HepG2 (cell line): Measurements from ENCODE around the gene FBXL7. TPM values are rescaled to one million over a fixed set of nuclear protein-coding genes. Genes with fewer than 3 reads are reported as not detected.

Experiments used
- ATAC-seq: fragments of 200-7000 bp; cut with Tn5 transposase; 3 replicates; pipeline ENCODE4 v1.9.1; 2020; ENCODE audit warnings: mild to moderate bottlenecking, moderate library complexity
- BruUV-seq: library from RNA; stranded (reverse); fragments of 400-500 nt; replicated peaks from 2 replicates; lab custom pipeline; 2021; lab: Mats Ljungman, UMichigan
- CTCF ChIA-PET: fragments of 300-600 bp; formaldehyde crosslinking; extraction: SDS; loops from one replicate; lab custom pipeline; 2021; ENCODE audit warnings: low total read pairs, inconsistent platforms, low intra/inter-chr PET ratio; lab: Yijun Ruan, JAX
- POLR2A ChIA-PET: fragments of 350-600 bp; sonication (Branson Sonifier 250); formaldehyde crosslinking; loops from one replicate; lab custom pipeline; 2020; ENCODE audit warnings: antibody characterized with exemption, inconsistent platforms; lab: Yijun Ruan, JAX
- DNase-seq: peaks from one replicate; pipeline ENCODE4 v3.0.0-alpha.2; 2015; ENCODE audit warnings: low spot score
- FAIRE-seq: peaks from 3 replicates; lab custom pipeline; 2011; peaks lifted over from hg19 to GRCh38; lab: Jason Lieb, UNC
- H2AFZ ChIP-seq: one replicate; pipeline ENCODE4 v1.6.1; 2011; ENCODE audit warnings: low read length, inconsistent platforms
- H3K27ac ChIP-seq: fragments of 300-600 bp; 3 replicates; pipeline ENCODE4 v1.8.0; 2011; ENCODE audit warnings: mixed run types, mild to moderate bottlenecking, mixed read lengths, low read length, inconsistent platforms; ENCODE audit not compliant: insufficient read depth; ENCODE audit errors: extremely low read length
- H3K27me3 ChIP-seq, 2 experiments: fragments of 200-600 bp in 1 of 2; 2 replicates in 1 of 2; 3 replicates in 1 of 2; pipeline versions ENCODE4 v1.6.0 to v1.8.0; 2011; ENCODE audit warnings: low read length in 2 of 2, mild to moderate bottlenecking in 2 of 2, moderate library complexity in 2 of 2, inconsistent platforms in 1 of 2; ENCODE audit not compliant: insufficient read depth in 2 of 2, control insufficient read depth in 1 of 2
- H3K36me3 ChIP-seq, 2 experiments: fragments of 200-600 bp in 1 of 2; replicated peaks in 1 of 2; 2 replicates in 1 of 2; 3 replicates in 1 of 2; pipeline versions ENCODE4 v1.5.1 to v1.8.0; 2011; ENCODE audit warnings: low read length in 2 of 2, inconsistent platforms in 1 of 2; ENCODE audit not compliant: insufficient read depth in 2 of 2, control insufficient read depth in 1 of 2
- H3K4me1 ChIP-seq: 2 replicates; pipeline ENCODE4 v1.5.1; 2012; ENCODE audit warnings: low read length, inconsistent platforms; ENCODE audit not compliant: insufficient read depth
- H3K4me2 ChIP-seq: 2 replicates; pipeline ENCODE4 v1.6.0; 2011; ENCODE audit warnings: low read depth, low read length, inconsistent platforms
- H3K4me3 ChIP-seq, 3 experiments: fragments of 200-600 bp in 1 of 3; sonication (generic), shearing (Covaris generic) in 1 of 3; replicated peaks in 1 of 3; 2 replicates each; pipeline ENCODE4 v1.5.1; 2011 to 2016; ENCODE audit warnings: low read length in 3 of 3, inconsistent platforms in 2 of 3, low read depth in 2 of 3, mild to moderate bottlenecking in 2 of 3, control low read depth in 1 of 3, mixed read lengths in 1 of 3; ENCODE audit not compliant: insufficient read depth in 1 of 3
- H3K79me2 ChIP-seq: one replicate; pipeline ENCODE4 v1.6.1; 2011; ENCODE audit warnings: low read length, inconsistent platforms; ENCODE audit not compliant: insufficient read depth
- H3K9ac ChIP-seq: 2 replicates; pipeline ENCODE4 v1.6.0; 2011; ENCODE audit warnings: mild to moderate bottlenecking, low read depth, low read length, inconsistent platforms; ENCODE audit not compliant: insufficient read depth
- H3K9me3 ChIP-seq: 2 replicates; pipeline ENCODE4 v1.5.1; 2012; ENCODE audit warnings: mild to moderate bottlenecking, low read length
- H4K20me1 ChIP-seq: 2 replicates; pipeline ENCODE4 v1.6.0; 2011; ENCODE audit warnings: inconsistent platforms, mild to moderate bottlenecking, low read length, moderate library complexity; ENCODE audit not compliant: insufficient read depth
- CREB1 ChIP-seq, 2 experiments: fragments of 450-650 bp in 1 of 2; IDR thresholded peaks; 2 replicates each; pipeline ENCODE4 v1.6.1; 2016 to 2017; ENCODE audit warnings: control low read depth in 1 of 2, mild to moderate bottlenecking in 1 of 2, missing compliant biosample characterization in 1 of 2, missing genetic modification characterization in 1 of 2
- EZH2 ChIP-seq: conservative IDR thresholded peaks from 2 replicates; pipeline ENCODE4 v1.6.1; 2012; ENCODE audit warnings: mild to moderate bottlenecking, low read depth, low read length, moderate library complexity
- RAD51 ChIP-seq: fragments of 450-650 bp; IDR thresholded peaks from 2 replicates; pipeline ENCODE4 v1.6.1; 2016; ENCODE audit warnings: borderline replicate concordance
- SOX6 ChIP-seq, 2 experiments: fragments of 450-650 bp in 1 of 2; sonication (generic) in 1 of 2; formaldehyde crosslinking in 1 of 2; IDR thresholded peaks; 2 replicates each; pipeline versions ENCODE4 v1.4.0 to v1.6.1; 2017 to 2020; ENCODE audit warnings: antibody characterized with exemption in 1 of 2, mild to moderate bottlenecking in 1 of 2, missing genetic modification reagents in 1 of 2
- ZNF3 ChIP-seq: IDR thresholded peaks from 2 replicates; pipeline ENCODE4 v1.7.0; 2017; ENCODE audit warnings: inconsistent platforms
- ZNF564 ChIP-seq: sonication (generic); formaldehyde crosslinking; IDR thresholded peaks from 2 replicates; pipeline ENCODE4 v1.8.1; 2023; ENCODE audit warnings: mild to moderate bottlenecking, missing genetic modification reagents
- WGBS: methylation state at CpG from one replicate; pipeline ENCODE4 v1.1.6; 2017; ENCODE audit warnings: low lambda C conversion rate; 5-methylcytosine and 5-hydroxymethylcytosine counted together
- in situ Hi-C: cut with HindIII; loops from 2 replicates; pipeline ENCODE4 v1.10.0; 2017; ENCODE audit warnings: low pct_unique_long_range_greater_than_20kb; ENCODE audit not compliant: extremely low pct_ligation_motif_present
- intact Hi-C: fragments of 100-400 bp; cut with micrococcal nuclease; formaldehyde crosslinking; loops from one replicate; pipeline ENCODE4 v1.10.0; 2022; ENCODE audit not compliant: unreplicated experiment
- polyA plus RNA-seq, 8 experiments: library from polyadenylated mRNA; depleted of rRNA in 3 of 8; stranded (reverse) in 7 of 8; unstranded in 1 of 8; fragments of >200 nt; fragmentation: Illumina TruSeq in 4 of 8; extraction: Trizol in 4 of 8; gene quantifications; 2 replicates each; pipeline versions ENCODE4 v1.2.1 to v1.2.3, GENCODE V29; 2011 to 2016; ENCODE audit warnings: low read depth in 4 of 8, missing spikeins in 1 of 8, mixed read lengths in 1 of 8; ENCODE audit not compliant: insufficient read depth in 1 of 8
- total RNA-seq, 5 experiments: library from RNA; depleted of rRNA; stranded (reverse); fragments of >200 nt; fragmentation: Illumina TruSeq; extraction: Trizol; gene quantifications; 2 replicates each; pipeline ENCODE4 v1.2.3, GENCODE V29; 2016; ENCODE audit warnings: low read depth in 1 of 5
- TF ChIP-seq, protein P1 (sequence below), 2 experiments: sonication (generic) in 1 of 2; formaldehyde crosslinking in 1 of 2; IDR thresholded peaks; 2 replicates each; pipeline versions ENCODE4 v1.5.1 to v1.6.1; 2011 to 2020; ENCODE audit warnings: borderline replicate concordance in 1 of 2, low read depth in 1 of 2, low read length in 1 of 2, mild to moderate bottlenecking in 1 of 2, missing genetic modification reagents in 1 of 2, moderate library complexity in 1 of 2

Gene FBXL7
- total and polyA plus RNA-seq, 2 of the 13 experiments (the other 11 are each of a cell fraction or from before 2014, with no cell fraction given) = 0.07 TPM; not detected in 1

DNA sequence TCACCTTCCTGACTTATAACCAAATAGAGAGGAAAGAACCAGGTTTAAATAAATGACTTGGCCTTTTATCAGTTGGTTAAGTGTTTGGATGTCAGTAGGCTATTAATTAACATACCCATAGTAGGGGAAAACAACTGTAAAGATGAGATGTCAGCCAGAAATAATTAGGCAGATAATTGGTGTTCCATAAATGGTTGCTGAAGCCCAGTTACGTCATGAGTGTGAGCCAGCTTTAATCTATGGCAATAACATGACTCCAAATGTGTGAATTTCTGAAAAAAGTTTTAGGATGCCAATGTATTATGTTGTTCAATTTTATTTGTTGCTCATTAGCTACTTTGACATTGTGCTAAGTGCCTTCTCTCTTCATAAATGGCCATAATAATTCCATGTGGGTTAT, 180.5 kb downstream of the FBXL7 start:
- no TSS peak for BruUV-seq
- H3K4me3 ChIP-seq = no peak overlapping the region
- CTCF ChIA-PET = no interaction called here
- no peak overlapping the region for H3K27ac ChIP-seq
- WGBS = 6% methylated on average over 1 of the region's 1 CpG
- no peak overlapping the region for H3K4me2 ChIP-seq
- ATAC-seq = no peak
- intact Hi-C loops (no loop called here), in situ Hi-C loops (no loop called here)
- FAIRE-seq = no peak
- POLR2A ChIA-PET = no interaction called here
- no peaks in the 10 kb centered on the region for H3K36me3 ChIP-seq
- no peak for DNase-seq
- no peaks in the 10 kb centered on the region for H3K9me3 ChIP-seq
- H3K27me3 ChIP-seq = no peaks in the 10 kb centered on the region
- TF ChIP-seq SOX6 (IDR thresholded peaks at IDR 0.05) = no peak
- TF ChIP-seq SOX6 (CRISPR knock-in tag; IDR thresholded peaks at IDR 0.05) = no peak
- TF ChIP-seq CREB1 (IDR thresholded peaks at IDR 0.05) = peak; percentile 7; the same call in 1 of the 2 replicates
- TF ChIP-seq CREB1 (CRISPR knock-in tag; IDR thresholded peaks at IDR 0.05) = no peak
- no peak overlapping the region for H3K9ac ChIP-seq
- H4K20me1 ChIP-seq = no peaks in the 10 kb centered on the region
- H2AFZ ChIP-seq = no peak overlapping the region
- H3K4me1 ChIP-seq = no peaks in the 10 kb centered on the region
- no peaks in the 10 kb centered on the region for H3K79me2 ChIP-seq

DNA sequence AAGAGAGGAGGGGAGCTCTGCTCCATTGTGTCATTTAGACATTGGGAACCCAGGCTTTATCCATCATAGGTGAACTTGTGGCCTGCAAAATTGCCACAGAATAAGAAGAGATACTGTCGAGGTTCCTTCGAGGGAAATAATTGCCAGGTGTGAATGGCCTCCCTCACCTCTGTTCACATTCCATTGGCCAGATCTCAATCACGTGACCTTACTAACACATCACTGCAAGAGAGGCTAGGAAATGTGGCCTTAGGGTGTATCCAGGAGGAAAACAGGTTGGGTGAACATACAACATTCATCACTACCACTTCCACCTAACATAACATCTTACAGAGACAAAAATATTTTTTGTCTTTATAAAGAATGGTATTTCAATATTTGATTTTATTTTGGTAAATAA, 182.1 kb downstream of the FBXL7 start:
- no TSS peak for BruUV-seq
- H3K9ac ChIP-seq = no peak overlapping the region
- no peak overlapping the region for H3K4me2 ChIP-seq
- TF ChIP-seq ZNF564 (CRISPR knock-in tag) (no peak), EZH2 (no peak), ZNF3 (CRISPR knock-in tag) (no peak), RAD51 (peak; percentile 65; the same call in 1 of the 2 replicates)
- TF ChIP-seq, protein P1, sequence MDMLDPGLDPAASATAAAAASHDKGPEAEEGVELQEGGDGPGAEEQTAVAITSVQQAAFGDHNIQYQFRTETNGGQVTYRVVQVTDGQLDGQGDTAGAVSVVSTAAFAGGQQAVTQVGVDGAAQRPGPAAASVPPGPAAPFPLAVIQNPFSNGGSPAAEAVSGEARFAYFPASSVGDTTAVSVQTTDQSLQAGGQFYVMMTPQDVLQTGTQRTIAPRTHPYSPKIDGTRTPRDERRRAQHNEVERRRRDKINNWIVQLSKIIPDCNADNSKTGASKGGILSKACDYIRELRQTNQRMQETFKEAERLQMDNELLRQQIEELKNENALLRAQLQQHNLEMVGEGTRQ (IDR thresholded peaks at IDR 0.05; ENCODE audit: low read depth, low read length) = peak; percentile 64
- TF ChIP-seq, protein P1 (CRISPR knock-in tag; IDR thresholded peaks at IDR 0.05; ENCODE audit: borderline replicate concordance) = no peak
- TF ChIP-seq, all 625 proteins: peak for 2
- intact Hi-C loops = loop anchor here (2.0 kb wide), 1 partner anchor 313 kb away; no protein-coding TSS in a partner anchor
- CTCF ChIA-PET = no interaction called here
- H3K36me3 ChIP-seq = no peaks in the 10 kb centered on the region
- H3K9me3 ChIP-seq = no peaks in the 10 kb centered on the region
- POLR2A ChIA-PET = no interaction called here
- WGBS = 0% methylated on average over 3 of the region's 3 CpGs
- no peak for ATAC-seq
- FAIRE-seq = no peak
- no peaks in the 10 kb centered on the region for H4K20me1 ChIP-seq
- H3K27me3 ChIP-seq = no peaks in the 10 kb centered on the region
- H3K4me1 ChIP-seq = no peaks in the 10 kb centered on the region
- in situ Hi-C loops = no loop called here
- no peak overlapping the region for H2AFZ ChIP-seq
- no peak overlapping the region for H3K27ac ChIP-seq
- DNase-seq = no peak
- no peak overlapping the region for H3K4me3 ChIP-seq
- no peaks in the 10 kb centered on the region for H3K79me2 ChIP-seq
